ENCODE results near the gene STAP1.
"Not testable (repeated sequence)": the region's sequence is repeated elsewhere in the genome, so short reads cannot be mapped to it uniquely, and the experiment has no call there.

Gene STAP1

DNA sequence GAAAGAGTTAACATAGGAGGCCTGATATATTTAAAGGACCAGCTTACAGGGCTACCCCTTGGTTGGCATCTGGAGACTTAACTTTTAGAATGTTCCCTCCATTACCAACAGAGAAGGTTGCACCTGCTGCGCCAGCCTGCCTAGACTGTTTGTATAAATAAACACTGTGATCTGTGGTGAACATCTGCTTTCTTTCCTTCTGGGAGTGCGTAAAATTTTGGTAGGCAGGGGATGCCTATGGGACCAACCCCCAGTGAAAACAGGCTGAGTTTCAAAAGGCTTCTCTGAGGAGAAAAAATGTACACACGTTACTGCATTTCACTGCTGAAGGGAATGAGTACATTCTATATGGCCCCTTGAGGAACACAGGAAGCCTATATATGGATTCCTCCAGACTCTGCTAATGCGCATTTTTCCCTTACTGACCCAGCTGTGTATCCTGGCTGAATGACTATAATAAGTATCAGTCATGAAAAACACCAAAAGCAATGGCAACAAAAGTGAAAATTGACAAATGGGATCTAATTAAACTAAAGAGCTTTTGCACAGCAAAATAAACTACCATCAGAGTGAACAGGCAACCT lies 27.1 kb upstream of the STAP1 start:
- TF ChIP-seq, protein P1, sequence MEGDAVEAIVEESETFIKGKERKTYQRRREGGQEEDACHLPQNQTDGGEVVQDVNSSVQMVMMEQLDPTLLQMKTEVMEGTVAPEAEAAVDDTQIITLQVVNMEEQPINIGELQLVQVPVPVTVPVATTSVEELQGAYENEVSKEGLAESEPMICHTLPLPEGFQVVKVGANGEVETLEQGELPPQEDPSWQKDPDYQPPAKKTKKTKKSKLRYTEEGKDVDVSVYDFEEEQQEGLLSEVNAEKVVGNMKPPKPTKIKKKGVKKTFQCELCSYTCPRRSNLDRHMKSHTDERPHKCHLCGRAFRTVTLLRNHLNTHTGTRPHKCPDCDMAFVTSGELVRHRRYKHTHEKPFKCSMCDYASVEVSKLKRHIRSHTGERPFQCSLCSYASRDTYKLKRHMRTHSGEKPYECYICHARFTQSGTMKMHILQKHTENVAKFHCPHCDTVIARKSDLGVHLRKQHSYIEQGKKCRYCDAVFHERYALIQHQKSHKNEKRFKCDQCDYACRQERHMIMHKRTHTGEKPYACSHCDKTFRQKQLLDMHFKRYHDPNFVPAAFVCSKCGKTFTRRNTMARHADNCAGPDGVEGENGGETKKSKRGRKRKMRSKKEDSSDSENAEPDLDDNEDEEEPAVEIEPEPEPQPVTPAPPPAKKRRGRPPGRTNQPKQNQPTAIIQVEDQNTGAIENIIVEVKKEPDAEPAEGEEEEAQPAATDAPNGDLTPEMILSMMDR (IDR thresholded peaks at IDR 0.05; ENCODE audit: borderline replicate concordance, insufficient read depth, low read depth, low read length): no peak
- H3K4me3 ChIP-seq (ENCODE audit: low read depth, low read length): no peak overlapping the region

DNA sequence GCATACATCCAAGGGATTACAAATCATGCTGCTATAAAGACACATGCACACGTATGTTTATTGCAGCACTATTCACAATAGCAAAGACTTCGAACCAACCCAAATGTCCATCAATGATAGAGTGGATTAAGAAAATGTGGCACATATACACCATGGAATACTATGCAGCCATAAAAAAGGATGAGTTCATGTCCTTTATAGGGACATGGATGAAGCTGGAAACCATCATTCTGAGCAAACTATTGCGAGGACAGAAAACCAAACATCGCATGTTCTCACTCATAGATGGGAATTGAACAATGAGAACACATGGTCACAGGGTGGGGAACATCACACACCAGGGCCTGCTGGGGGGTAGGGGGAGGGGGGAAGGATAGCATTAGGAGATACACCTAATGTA lies 26.1 kb upstream of the STAP1 start:
- H3K4me3 ChIP-seq (ENCODE audit: low read depth, low read length): not testable (repeated sequence)

DNA sequence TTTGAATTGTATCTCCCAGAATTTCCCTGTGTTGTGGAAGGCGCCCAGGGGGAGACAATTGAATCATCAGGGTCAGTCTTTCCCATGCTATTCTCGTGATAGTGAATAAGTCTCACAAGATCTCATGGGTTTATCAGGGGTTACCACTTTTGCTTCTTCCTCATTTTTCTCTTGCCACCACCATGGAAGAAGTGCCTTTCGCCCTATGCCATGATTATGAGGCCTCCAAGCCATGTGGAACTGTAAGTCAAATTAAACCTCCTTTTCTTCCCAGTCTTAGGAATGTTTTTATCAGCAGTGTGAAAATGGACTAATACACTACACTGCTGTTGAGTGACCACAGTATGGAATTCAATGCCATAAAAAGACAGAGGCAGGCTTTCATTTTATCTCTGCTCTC lies 25.4 kb upstream of the STAP1 start:
- TF ChIP-seq, protein P1 (IDR thresholded peaks at IDR 0.05; ENCODE audit: borderline replicate concordance, insufficient read depth, low read depth, low read length): no peak

GRCh38 chr4:67535280-67535840 lies 23.2 kb upstream of the STAP1 start:
- TF ChIP-seq, protein P1 (IDR thresholded peaks at IDR 0.05; ENCODE audit: borderline replicate concordance, insufficient read depth, low read depth, low read length): no peak
- H3K4me3 ChIP-seq (ENCODE audit: low read depth, low read length): no peak overlapping the region

More for the DNA sequence above, 25.4 kb upstream of the STAP1 start:
- H3K4me3 ChIP-seq (ENCODE audit: low read depth, low read length): no peak overlapping the region

DNA sequence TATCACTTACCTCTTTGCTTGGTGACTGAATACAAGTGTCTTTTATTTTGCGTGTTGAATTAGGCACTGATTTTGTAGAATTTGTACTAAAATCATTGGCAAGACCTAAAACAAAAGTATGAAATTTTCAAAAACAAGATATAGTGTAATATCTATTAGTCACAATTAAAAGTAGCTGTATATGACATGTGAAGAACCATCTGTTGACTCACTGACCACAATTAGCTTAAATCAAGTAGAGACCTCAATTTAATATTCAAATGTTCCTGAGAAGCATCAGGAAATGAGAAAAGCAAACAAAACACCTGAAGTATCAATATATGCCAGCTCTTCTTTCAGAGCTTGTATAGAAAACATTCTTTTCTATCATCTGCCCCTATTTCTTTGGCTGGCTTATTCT lies 18.7 kb upstream of the STAP1 start:
- no peak overlapping the region for H3K4me3 ChIP-seq (ENCODE audit: low read depth, low read length)
- TF ChIP-seq, protein P1 (IDR thresholded peaks at IDR 0.05; ENCODE audit: borderline replicate concordance, insufficient read depth, low read depth, low read length): no peak

DNA sequence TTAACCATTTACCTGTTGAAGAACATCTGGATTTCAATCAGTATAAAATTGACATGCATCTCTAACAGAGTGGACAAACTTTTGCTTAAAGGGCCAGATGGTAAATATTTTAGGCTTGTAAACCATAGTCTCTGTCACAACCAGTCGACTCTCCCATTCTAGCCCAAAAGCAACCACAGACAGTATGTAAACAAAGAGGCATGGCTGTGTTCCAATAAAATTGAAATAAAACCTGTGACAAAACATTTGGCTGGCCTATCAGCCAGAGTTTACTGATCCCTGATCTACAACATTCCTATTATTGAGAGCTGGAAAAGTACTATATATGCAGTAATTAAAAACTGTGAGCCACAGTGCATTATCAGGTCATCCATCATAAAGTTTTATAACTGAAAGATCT lies 16.5 kb upstream of the STAP1 start:
- TF ChIP-seq, protein P1 (IDR thresholded peaks at IDR 0.05; ENCODE audit: borderline replicate concordance, insufficient read depth, low read depth, low read length): no peak
- H3K4me3 ChIP-seq (ENCODE audit: low read depth, low read length): no peak overlapping the region

- TF ChIP-seq, protein P1 (IDR thresholded peaks at IDR 0.05; ENCODE audit: borderline replicate concordance, insufficient read depth, low read depth, low read length): no peak
- H3K4me3 ChIP-seq (ENCODE audit: low read depth, low read length): peak within 1 kb of the TSS; percentile 59
Observed at GRCh38 chr4:67545199-67546003, 13.1 kb upstream of the STAP1 start, which contains the start of gene CENPC. CENPC (minus strand) TSS chr4:67545503; CDS start chr4:67545355, 148 bp downstream.
